Stimulated activated CD8-positive, alpha-beta memory T cell treated with anti-CD3 and anti-CD28 coated beads, Interleukin-7, amount 100 ng/mL, for 1 hour (primary cell): ENCODE data around the gene TSC2.

Source experiments
- DNase-seq, 2 donors: peaks; one replicate each; pipeline ENCODE4 v3.0.0-alpha.2; 2020; ENCODE audit warnings: low read depth in 2 of 2

Gene TSC2

DNA sequence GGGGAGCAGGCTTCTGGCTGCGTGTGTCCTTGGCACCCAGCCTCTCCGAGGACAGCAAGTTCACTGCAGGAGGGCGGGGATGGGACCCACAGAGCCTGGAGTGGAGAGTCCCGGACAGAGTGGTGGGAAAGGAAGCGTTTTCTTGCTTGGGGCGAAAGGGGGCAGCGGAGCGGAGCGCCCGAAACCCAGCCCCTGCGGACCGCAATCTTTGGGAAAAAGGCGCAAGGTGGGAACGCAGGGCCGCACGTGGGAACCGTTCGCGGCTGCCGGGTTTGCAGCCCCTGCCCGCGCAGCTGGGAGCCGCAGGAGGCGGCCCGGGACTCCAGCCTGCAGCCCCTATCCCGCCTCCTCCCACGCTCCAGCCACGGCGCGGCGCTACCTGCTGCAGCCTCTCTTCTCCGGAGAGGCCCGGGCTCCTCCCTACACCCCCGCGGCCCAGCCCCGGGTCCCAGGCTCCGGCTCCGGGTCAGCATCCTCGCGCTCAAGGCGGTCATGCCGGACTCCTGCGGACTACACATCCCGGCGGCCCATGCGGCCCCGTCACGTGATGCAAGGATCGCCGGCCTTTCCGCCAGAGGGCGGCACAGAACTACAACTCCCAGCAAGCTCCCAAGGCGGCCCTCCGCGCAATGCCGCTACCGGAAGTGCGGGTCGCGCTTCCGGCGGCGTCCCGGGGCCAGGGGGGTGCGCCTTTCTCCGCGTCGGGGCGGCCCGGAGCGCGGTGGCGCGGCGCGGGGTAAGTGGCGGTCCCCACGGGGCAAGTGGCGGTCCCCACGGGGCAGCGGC is at the start of gene TSC2, which contains the start of gene NTHL1:
TSC2 (plus strand) TSS at position 656 of the 786 bp plus-strand sequence. CDS start 631 bp downstream, outside the sequence.
NTHL1 (minus strand) TSS at position 505 of the 786 bp plus-strand sequence; CDS start at position 494, 11 bp downstream.
- DNase-seq: peak; percentile 84 to 86

DNA sequence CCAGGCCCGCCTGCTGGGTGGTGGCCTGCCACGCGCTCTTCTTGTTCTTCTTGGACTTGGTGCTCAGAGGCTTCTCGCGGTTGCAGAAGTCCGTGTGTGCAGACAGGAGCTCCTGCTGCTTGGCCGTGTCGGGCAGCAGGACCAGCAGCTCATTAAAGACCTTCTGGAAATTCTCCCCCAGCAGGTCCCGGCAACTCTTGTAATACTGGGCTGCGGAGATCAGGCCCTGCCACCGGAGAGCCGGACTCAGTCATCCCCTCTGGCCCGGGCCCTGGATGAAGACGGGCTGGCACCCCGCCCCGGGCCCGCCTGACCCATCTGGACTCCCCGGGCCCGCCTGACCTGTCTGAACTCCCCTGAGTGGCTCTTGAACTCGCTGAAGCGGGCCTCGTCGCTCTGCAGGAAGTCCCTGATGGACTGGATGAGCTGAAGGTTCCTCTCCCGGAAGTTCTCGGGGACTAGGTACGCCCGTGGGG is 49.4 kb upstream of the TSC2 start:
- no peak for DNase-seq

GRCh38 chr16:1998852-1999801 is 48.7 kb upstream of the TSC2 start:
- DNase-seq: no peak

DNA sequence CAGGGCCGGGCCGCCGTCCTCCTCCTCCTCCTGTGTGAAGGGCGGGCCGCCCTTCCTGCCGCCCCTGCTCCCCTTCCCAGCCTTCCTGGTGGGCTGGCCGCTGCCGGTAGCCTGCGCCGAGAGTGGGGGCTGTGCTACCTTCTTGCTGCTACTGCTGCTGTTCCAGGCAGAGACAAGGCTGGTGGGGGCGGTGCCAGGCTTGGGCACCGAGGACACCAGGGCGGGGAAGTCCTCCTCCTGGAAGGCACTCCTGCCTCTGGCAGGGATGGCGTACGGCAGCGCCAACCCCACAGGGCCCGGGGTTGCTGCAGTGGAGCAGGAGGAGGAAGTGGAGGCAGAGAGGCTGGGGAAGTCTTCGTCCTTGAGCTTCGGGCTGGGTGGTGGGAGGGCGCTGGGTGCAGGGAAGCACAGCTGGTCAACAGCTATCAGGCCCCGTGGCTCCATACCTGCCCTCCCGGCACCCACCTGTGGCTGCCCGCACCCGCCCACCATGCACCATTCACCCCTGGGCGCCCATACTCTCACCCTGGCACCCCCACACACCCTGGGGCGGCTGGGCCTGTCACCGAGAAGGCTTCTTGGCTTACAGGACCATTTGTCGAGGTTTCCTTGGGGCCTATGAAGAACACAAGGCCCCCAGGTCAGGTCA is 47.8 kb upstream of the TSC2 start:
- DNase-seq: no peak

DNA sequence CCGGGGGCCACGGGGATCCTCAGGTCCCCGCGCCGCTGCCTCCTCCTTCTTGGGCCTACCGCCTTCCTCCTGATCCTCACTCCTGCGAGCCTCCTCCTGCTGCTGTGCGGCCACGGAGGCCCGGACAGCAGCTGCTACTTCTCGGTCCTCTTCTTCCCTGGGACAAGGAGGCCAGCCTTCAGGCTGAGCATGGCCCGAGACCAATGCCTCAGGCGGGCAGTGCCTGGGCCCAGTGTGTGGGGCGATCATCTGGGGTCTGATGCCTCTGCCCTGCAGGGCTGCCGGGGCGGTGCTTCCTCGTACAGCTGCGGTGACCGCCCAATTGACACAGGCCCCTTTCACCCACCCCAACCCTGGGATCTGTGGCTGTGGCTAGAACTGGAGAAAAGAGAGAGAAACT is 46.8 kb upstream of the TSC2 start:
- DNase-seq: no peak

- no peak for DNase-seq
Measured at GRCh38 chr16:2001456-2002355, 46.1 kb upstream of the TSC2 start.

DNA sequence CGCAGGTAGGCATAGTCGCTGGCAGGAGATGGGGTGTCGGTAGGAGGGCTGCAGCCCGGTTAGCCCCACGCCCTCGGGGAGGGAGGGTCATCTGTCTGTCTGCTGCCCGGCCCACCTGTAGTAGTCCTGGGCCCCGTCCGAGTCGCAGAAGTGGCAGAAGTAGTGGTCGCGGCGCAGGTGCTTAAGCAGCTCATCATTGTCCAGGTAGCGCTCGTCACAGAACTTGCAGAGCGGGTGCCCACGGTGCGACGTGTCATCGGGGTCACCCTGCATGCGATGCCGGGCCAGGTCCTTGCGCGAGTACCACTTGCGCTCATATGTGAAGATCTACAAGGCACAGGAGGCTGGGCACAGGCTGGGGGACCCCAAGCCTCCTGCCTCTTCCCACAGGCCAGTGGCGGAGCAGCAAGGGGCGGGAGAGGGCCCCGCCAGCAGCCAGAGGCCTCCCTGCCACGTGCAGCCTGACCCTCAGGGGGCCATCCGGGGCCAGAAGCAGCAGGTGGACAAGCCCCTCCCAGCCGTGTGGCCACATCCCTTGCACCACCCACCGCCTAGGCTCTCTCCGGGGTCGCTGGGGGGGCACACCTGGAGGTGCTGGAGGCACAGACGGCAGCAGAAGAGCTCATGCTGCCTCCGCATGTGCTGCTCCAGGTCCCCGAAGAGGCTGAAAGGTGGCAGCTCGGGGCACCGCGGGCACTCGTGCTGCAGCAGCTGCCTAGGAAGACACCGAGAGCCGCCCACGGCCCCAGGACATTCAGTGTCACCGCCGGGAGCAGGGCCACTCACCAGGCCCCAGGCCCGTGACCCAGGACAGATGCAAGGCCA is 45.2 kb upstream of the TSC2 start:
- no peak for DNase-seq

DNA sequence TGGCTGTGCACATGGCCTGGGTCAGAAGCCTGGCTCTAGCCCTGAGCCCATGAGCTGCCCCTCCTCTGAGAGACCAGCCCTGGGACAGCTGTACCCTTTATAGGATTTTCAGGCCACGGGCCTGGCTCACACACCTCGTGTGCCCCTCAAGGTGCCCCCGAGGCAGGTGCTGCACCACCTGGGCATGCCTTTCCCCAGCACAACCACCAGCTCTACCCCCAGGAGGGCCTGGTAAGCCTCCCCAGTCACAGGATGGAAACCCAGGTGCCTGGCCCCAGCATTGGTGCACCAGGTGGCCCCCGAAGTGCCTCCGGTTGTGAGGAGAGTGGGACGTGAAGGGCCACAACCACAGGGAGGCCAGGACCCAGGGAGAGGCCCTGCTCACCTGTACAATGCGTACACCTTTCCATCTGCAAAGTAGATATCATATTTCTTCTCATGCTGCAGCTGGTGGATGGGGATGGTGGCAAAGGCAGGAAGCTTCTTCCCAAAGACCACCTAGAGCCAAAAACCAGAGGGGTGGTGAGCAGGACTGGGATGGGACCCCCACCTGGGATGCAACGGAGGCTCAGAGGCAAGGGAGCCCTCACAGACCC is 44.5 kb upstream of the TSC2 start:
- no peak for DNase-seq

DNA sequence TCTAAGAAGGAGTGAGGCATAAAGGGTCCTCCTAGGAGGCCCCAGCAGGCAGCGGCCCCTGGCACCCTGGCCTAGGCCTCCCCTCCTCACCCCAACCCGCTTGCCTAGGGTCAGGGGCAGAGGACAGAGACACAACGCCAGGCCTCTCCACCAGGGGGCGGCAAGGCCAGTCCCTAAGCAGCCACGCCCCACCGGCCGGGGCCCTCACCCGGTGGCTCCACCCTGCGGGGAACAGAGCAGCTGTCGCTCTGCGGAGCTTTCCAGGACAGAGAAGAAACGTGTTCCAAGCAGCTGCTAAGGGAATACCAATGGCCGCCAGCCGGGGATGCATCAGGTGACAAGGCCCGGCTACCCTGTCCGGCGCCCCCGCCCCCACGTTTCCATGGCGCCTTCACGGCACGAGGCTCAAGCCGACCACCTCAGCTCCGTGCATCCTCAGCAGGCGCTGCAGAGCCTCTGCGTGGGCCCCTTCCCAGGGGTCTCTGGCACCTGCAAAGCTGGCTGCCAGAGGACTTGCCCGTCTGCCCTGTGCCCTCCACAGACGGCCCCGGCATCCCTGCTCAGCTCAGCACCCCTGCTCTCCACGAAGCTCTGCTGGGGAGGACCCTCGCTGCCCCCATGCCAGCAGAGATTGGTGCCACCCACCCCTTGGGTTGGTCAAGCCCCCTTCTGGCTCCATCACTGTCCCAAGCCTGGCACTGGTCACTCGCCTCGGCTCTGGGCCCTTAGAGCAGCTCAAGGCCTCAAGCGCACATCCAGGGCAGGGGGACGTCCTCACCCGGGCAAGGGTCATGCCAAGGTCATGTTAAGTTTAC is 43.8 kb upstream of the TSC2 start:
- DNase-seq: peak; percentile 62 to 65

GRCh38 chr16:2004795-2005517 is 42.8 kb upstream of the TSC2 start:
- no peak for DNase-seq

DNA sequence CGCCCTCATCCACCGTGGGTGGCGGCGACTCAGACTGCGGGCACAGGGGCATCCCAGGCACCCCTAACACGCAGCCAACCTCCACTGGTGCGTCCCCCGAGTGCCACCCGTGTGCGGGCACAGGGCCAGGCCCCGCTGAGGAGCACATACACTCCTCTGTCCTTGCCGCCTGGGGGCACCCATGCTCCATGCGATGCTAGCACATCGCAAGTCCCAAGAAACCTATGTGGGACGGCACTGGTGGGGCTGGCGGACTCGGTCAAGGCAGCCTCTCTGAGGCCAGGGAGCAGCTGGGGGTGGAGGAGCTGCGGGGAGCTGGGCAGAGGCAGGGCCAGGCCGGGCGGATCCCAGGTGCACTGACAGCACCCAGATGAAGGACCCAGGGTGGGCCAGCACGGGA is 42.1 kb upstream of the TSC2 start:
- DNase-seq: no peak

- DNase-seq: no peak
Measured at GRCh38 chr16:2006317-2006716, 41.5 kb upstream of the TSC2 start.

DNA sequence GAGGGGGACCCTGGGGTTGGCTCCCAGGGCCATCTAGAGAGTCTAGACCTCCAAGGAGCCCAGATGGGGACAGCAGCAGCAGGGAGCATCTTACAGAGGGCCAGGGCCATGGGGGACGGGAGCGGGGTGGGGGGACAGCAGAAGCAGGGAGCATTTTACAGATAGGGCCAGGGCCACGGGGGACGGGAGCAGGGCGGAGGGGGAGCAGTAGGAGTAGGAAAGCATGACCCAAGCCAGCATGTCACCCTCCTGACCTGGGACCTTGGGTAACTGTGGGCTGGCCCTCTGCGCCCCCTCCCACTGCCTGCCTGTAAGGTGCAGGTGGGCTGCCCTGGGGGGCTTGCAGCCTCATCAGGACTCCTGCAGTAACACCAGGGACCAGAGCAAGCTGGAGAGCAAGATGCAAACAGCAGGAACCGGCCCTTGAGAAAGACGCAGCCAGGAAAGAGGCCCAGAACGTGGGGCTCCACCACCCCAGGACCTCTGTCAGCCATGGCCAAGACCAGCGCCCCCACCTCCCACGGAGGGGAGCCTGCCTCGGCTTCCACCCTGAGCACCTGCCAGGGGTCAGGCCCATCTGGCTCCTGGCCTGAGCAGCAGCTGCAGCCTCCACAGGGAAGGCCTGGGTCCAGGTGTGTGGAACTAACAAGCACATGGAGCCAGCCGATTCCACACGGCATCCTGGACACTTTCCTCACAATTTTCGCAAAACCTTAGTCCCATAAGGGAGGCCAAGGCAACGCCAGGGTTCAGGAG is 40.5 kb upstream of the TSC2 start:
- no peak for DNase-seq

- DNase-seq: no peak
Measured at GRCh38 chr16:2008009-2008526, 39.7 kb upstream of the TSC2 start.

GRCh38 chr16:2008631-2009163 is 39.1 kb upstream of the TSC2 start:
- DNase-seq: no peak

GRCh38 chr16:2009164-2009711 is 38.5 kb upstream of the TSC2 start:
- no peak for DNase-seq
